OCI-LY1 (cell line): ENCODE data around the gene CCR6.
"Not testable (repeated sequence)": the region's sequence is repeated elsewhere in the genome, so short reads cannot be mapped to it uniquely, and the experiment has no call there.

Experiments
- H2AFZ ChIP-seq: fragments of 200-600 bp; sonication (generic), shearing (Covaris generic); 2 replicates; pipeline ENCODE4 v1.6.0; 2014; ENCODE audit warnings: antibody characterized with exemption, mild to moderate bottlenecking, low read length
- H3F3A ChIP-seq: fragments of 200-600 bp; sonication (generic), shearing (Covaris generic); 2 replicates; pipeline ENCODE4 v1.6.0; 2014; ENCODE audit warnings: mild to moderate bottlenecking, antibody characterized with exemption, low read length, moderate library complexity; ENCODE audit not compliant: insufficient read depth
- H3K27ac ChIP-seq: fragments of 200-600 bp; sonication (generic); 2 replicates; pipeline ENCODE4 v1.5.1; 2014; ENCODE audit warnings: low read length, mixed run types, mild to moderate bottlenecking, low read depth; ENCODE audit not compliant: poor library complexity, severe bottlenecking
- H3K27me3 ChIP-seq: fragments of 200-600 bp; sonication (generic); 2 replicates; pipeline ENCODE4 v1.6.0; 2014; ENCODE audit warnings: antibody characterized with exemption, mild to moderate bottlenecking, low read length, moderate library complexity; ENCODE audit not compliant: insufficient read depth
- H3K36me3 ChIP-seq: fragments of 200-600 bp; sonication (generic); 2 replicates; pipeline ENCODE4 v1.6.1; 2014; ENCODE audit warnings: mild to moderate bottlenecking, antibody characterized with exemption, low read length, moderate library complexity, mixed read lengths; ENCODE audit not compliant: insufficient read depth
- H3K4me1 ChIP-seq: fragments of 200-600 bp; sonication (generic); 2 replicates; pipeline ENCODE4 v1.5.1; 2014; ENCODE audit warnings: mild to moderate bottlenecking, low read length, moderate library complexity; ENCODE audit not compliant: insufficient read depth, severe bottlenecking
- H3K4me2 ChIP-seq: fragments of 200-600 bp; sonication (generic), shearing (Covaris generic); 2 replicates; pipeline ENCODE4 v1.6.1; 2014; ENCODE audit warnings: low read length
- H3K4me3 ChIP-seq: fragments of 200-600 bp; sonication (generic); 2 replicates; pipeline ENCODE4 v1.5.1; 2014; ENCODE audit warnings: low read length, low read depth, mild to moderate bottlenecking, mixed read lengths; ENCODE audit not compliant: poor library complexity, severe bottlenecking
- H3K79me2 ChIP-seq: fragments of 200-600 bp; shearing (Covaris generic); 2 replicates; pipeline ENCODE4 v1.6.1; 2016; ENCODE audit warnings: mixed run types, low read length, mixed read lengths; ENCODE audit not compliant: insufficient read depth
- H3K9ac ChIP-seq: fragments of 200-600 bp; sonication (generic), shearing (Covaris generic); 2 replicates; pipeline ENCODE4 v1.6.1; 2014; ENCODE audit warnings: mild to moderate bottlenecking, low read length, mixed read lengths
- H3K9me2 ChIP-seq: fragments of 200-600 bp; sonication (generic), shearing (Covaris generic); 2 replicates; pipeline ENCODE4 v1.6.1; 2014; ENCODE audit warnings: low read depth, mild to moderate bottlenecking, low read length, mixed read lengths
- H3K9me3 ChIP-seq: fragments of 200-600 bp; shearing (Covaris generic); 2 replicates; pipeline ENCODE4 v1.6.1; 2014; ENCODE audit warnings: low read length, mixed read lengths
- H4K20me1 ChIP-seq: fragments of 200-600 bp; sonication (generic), shearing (Covaris generic); 2 replicates; pipeline ENCODE4 v1.6.0; 2016; ENCODE audit warnings: mild to moderate bottlenecking, low read length; ENCODE audit not compliant: insufficient read depth

CCR6 gene

DNA sequence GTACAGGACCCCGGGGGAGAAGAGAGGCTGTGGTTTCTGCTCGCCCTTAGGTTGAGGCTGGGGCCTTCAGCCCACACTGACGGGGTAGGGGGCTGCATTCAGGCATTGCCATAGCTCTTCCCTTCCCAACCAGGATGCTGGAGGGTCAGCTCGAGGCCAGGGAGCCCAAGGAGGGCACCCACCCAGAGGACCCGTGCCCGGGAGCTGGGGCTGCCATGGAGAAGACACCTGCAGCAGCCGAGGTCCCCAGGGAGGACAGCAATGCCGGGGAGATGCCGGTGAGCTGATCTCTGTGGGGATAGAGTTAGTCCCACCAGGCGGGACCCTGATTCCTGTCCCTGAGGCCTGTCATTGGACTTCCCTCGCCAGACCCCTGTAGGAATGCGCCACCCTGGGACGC lies 49.1 kb downstream of the CCR6 start:
- H3K27me3 ChIP-seq: not testable (repeated sequence)

DNA sequence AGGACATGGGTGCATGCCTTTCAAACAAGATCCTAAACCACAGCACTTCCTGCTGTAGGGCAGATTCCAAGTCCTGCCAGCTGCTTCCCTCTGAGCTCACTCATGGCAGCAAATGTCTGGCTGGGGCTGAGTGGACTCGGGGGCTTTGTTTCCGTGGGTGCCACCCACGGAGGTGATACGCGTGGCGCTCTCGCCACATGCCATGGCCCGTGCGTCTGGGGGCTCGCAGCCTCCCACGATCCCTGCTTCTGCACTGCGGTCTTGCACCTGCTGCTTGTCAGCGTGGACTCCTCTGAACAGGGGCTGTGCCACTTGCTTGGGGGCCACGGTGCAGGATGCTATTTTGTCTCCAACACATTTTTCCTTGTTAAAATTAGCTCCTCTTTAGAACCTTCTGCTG lies 54.4 kb downstream of the CCR6 start:
- H3K4me1 ChIP-seq, H2AFZ ChIP-seq: not testable (repeated sequence)

More for the DNA sequence above, 49.1 kb downstream of the CCR6 start:
- not testable (repeated sequence) for H3K4me1 ChIP-seq, H4K20me1 ChIP-seq, H3K27ac ChIP-seq, H3K9me2 ChIP-seq, H3K36me3 ChIP-seq, H3K9me3 ChIP-seq, H3K4me2 ChIP-seq, H3K79me2 ChIP-seq, H3K4me3 ChIP-seq, H2AFZ ChIP-seq, H3K9ac ChIP-seq, H3F3A ChIP-seq

DNA sequence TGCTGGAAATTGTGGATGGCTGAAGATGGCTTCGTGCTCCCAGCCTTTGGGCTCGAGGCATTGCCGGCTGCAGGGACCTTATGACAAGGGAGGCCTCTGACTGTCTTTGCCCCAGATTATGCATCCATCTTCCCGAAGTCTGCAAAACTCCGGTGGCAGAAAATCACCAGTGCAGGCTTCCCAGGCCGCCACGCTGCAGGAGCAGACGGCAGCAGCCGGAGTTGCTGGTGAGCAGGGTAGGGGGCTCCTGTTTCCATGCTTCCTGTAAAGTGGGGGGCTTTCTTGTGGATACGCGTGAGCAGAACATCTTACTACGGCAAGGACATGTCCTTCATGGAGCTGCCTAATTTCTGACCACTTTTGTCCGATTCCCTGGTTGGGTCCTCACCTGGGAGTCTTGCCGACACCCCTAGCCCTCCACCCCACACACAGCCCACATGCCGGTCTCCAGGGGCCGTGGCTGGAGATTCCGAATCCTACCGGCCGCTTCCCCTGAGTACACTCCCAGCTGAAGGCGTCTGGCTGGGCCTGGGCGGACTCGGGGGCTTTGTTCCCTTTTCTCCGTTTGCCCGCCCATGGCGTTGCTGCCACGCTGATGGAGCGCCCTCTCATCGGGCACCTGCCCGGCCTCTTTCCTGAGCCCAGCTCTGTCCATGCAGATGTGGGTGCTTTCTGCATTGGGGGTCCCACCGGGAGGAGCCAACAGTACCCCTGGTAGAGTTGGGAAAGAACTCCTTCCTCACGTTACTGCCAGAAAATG lies 56.2 kb downstream of the CCR6 start:
- H3F3A ChIP-seq, H4K20me1 ChIP-seq, H3K36me3 ChIP-seq, H3K79me2 ChIP-seq, H3K4me1 ChIP-seq, H3K4me3 ChIP-seq, H3K27ac ChIP-seq, H3K9me2 ChIP-seq, H3K4me2 ChIP-seq, H2AFZ ChIP-seq, H3K9ac ChIP-seq, H3K9me3 ChIP-seq, H3K27me3 ChIP-seq: not testable (repeated sequence)

More for the DNA sequence above, 54.4 kb downstream of the CCR6 start:
- H3F3A ChIP-seq, H3K9me3 ChIP-seq, H3K4me2 ChIP-seq, H3K27me3 ChIP-seq, H4K20me1 ChIP-seq, H3K79me2 ChIP-seq, H3K9me2 ChIP-seq, H3K36me3 ChIP-seq, H3K9ac ChIP-seq, H3K27ac ChIP-seq, H3K4me3 ChIP-seq: not testable (repeated sequence)

DNA sequence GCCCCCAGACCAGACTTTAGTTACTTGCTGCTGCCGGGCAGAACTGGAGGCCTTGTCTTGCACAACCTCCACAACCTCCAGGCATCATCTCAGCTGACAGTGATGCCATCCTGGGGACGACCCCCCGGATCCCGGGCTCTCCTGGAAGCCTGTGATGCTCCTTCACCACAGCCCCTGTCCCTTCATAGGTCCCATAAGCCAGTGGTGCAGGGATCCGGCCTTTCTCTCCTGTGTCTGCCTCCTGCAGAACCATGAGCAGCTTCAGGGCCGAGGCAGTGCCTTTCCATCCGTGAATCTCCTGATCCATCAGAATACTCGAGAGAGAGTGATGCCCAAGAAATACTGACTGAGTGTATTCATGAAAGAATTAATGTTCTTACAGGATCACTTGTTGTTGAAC lies 57.2 kb downstream of the CCR6 start:
- not testable (repeated sequence) for H3K9ac ChIP-seq, H3K27ac ChIP-seq, H3K27me3 ChIP-seq, H4K20me1 ChIP-seq, H3F3A ChIP-seq, H3K4me2 ChIP-seq, H3K9me2 ChIP-seq, H3K4me1 ChIP-seq, H3K79me2 ChIP-seq, H2AFZ ChIP-seq, H3K36me3 ChIP-seq, H3K9me3 ChIP-seq, H3K4me3 ChIP-seq

DNA sequence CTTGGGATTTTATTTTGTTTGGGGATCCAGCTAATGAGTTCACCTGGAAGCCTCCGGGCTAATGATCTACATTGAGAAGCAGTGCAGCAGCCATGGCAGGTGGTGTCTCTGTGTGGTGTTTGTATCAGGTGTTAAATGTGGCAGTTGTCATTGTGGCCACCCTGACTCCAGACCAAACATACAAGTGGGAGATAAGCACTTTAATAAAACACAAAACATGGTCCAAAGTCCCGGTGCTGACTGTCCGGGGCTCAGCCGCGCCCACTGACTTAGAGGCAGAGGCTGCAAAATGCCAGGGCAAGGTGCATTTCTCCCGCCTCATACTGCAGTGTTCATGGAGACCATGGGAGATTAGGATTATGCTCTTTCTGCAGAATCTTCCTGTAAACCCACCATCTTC lies 58.5 kb downstream of the CCR6 start:
- H3K4me2 ChIP-seq, H3K79me2 ChIP-seq, H3K9me2 ChIP-seq, H4K20me1 ChIP-seq, H3K9me3 ChIP-seq, H2AFZ ChIP-seq, H3F3A ChIP-seq, H3K4me3 ChIP-seq, H3K9ac ChIP-seq, H3K36me3 ChIP-seq, H3K4me1 ChIP-seq, H3K27me3 ChIP-seq, H3K27ac ChIP-seq: not testable (repeated sequence)
